ENCODE data around the gene UBE2F. TPM values are rescaled to one million over a fixed set of nuclear protein-coding genes. Genes with fewer than 3 reads are reported as not detected.

Gene UBE2F
- total RNA-seq, 1 experiment from 2014 or later: 44.9 TPM

DNA sequence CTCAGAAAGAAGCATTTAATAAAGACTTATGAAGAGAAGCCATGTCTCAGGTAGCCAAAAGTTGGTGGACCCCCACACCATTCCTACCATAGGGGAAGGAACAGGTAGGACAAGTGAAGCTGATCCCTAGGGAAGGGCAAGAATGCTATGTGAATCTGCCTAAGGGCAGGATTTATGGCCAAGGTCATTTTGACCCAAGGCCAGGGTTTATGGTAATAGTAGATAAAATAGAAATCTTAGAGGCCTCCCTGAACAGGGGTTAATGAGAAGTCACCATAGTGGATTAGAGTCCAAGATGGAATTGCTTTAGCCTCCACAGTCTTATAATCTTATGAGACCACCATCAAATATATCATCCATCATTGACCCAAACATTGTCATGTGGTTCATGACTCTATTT, 26.0 kb upstream of the UBE2F start:
- no peak for DNase-seq (ENCODE audit: low read depth, low spot score)
- POLR2A ChIA-PET: no interaction called here
- no peak for TF ChIP-seq POLR2AphosphoS5 (IDR thresholded peaks at IDR 0.05; ENCODE audit: low read depth, low read length)
- TF ChIP-seq TCF7L2 (IDR thresholded peaks at IDR 0.05; ENCODE audit: low read depth, low read length): no peak
- TF ChIP-seq, protein P1, sequence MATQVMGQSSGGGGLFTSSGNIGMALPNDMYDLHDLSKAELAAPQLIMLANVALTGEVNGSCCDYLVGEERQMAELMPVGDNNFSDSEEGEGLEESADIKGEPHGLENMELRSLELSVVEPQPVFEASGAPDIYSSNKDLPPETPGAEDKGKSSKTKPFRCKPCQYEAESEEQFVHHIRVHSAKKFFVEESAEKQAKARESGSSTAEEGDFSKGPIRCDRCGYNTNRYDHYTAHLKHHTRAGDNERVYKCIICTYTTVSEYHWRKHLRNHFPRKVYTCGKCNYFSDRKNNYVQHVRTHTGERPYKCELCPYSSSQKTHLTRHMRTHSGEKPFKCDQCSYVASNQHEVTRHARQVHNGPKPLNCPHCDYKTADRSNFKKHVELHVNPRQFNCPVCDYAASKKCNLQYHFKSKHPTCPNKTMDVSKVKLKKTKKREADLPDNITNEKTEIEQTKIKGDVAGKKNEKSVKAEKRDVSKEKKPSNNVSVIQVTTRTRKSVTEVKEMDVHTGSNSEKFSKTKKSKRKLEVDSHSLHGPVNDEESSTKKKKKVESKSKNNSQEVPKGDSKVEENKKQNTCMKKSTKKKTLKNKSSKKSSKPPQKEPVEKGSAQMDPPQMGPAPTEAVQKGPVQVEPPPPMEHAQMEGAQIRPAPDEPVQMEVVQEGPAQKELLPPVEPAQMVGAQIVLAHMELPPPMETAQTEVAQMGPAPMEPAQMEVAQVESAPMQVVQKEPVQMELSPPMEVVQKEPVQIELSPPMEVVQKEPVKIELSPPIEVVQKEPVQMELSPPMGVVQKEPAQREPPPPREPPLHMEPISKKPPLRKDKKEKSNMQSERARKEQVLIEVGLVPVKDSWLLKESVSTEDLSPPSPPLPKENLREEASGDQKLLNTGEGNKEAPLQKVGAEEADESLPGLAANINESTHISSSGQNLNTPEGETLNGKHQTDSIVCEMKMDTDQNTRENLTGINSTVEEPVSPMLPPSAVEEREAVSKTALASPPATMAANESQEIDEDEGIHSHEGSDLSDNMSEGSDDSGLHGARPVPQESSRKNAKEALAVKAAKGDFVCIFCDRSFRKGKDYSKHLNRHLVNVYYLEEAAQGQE (IDR thresholded peaks at IDR 0.05; ENCODE audit: insufficient read depth in 1 of 2, low read depth in 2 of 2, low read length in 1 of 2): no peak
- TF ChIP-seq, protein P2, sequence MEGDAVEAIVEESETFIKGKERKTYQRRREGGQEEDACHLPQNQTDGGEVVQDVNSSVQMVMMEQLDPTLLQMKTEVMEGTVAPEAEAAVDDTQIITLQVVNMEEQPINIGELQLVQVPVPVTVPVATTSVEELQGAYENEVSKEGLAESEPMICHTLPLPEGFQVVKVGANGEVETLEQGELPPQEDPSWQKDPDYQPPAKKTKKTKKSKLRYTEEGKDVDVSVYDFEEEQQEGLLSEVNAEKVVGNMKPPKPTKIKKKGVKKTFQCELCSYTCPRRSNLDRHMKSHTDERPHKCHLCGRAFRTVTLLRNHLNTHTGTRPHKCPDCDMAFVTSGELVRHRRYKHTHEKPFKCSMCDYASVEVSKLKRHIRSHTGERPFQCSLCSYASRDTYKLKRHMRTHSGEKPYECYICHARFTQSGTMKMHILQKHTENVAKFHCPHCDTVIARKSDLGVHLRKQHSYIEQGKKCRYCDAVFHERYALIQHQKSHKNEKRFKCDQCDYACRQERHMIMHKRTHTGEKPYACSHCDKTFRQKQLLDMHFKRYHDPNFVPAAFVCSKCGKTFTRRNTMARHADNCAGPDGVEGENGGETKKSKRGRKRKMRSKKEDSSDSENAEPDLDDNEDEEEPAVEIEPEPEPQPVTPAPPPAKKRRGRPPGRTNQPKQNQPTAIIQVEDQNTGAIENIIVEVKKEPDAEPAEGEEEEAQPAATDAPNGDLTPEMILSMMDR (IDR thresholded peaks at IDR 0.05): no peak
- no peak for TF ChIP-seq SIN3A (IDR thresholded peaks at IDR 0.05; ENCODE audit: borderline replicate concordance, insufficient read depth, low read depth, low read length)
- ATAC-seq: no peak
- in situ Hi-C loops (cut with HindIII; ENCODE audit: low pct_unique_long_range_greater_than_20kb, low sequenced_read_pairs): no loop called here
- Histone ChIP-seq H3K4me3 (ENCODE audit: low read depth in 2 of 2, low read length in 2 of 2) (no peak overlapping the region), H3K9me3 (ENCODE audit: control insufficient read depth, insufficient read depth, low read depth, low read length) (0 out of 2 replicates have a peak, but pooled peaks cover 5% of the 10 kb centered on the region), H3K4me1 (ENCODE audit: control insufficient read depth, insufficient read depth, low read length) (no peaks in the 10 kb centered on the region), H3K27ac (ENCODE audit: low read length) (no peak overlapping the region), H3K36me3 (ENCODE audit: control insufficient read depth, insufficient read depth, low read length) (no peaks in the 10 kb centered on the region), H3K27me3 (ENCODE audit: control insufficient read depth, insufficient read depth, low read length) (no peaks in the 10 kb centered on the region)
- no TSS peak for BruUV-seq (replicated peaks)
- intact Hi-C loops (cut with micrococcal nuclease; ENCODE audit: unreplicated experiment): no loop called here
- CTCF ChIA-PET: no interaction called here

DNA sequence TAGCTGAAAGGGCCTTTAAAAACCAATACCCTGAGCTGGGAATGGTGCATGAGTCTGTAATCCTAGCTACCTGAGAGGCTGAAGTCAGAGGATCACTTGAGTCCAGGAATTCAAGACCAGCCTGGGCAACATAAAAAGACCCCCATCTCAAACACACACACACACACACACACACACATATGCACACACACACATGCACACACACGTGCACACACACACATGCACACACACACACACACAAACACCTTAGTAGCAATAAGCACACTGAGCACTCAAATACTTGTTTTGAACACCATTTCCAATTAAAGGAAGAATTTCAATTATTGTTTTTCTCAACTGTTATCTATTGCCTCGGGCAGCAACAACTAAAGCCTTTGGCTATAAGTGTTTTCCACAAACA, 25.6 kb upstream of the UBE2F start:
- Histone ChIP-seq H3K4me3 (ENCODE audit: low read depth in 2 of 2, low read length in 2 of 2) (no peak overlapping the region), H3K27me3 (ENCODE audit: control insufficient read depth, insufficient read depth, low read length) (no peaks in the 10 kb centered on the region), H3K36me3 (ENCODE audit: control insufficient read depth, insufficient read depth, low read length) (no peaks in the 10 kb centered on the region), H3K9me3 (ENCODE audit: control insufficient read depth, insufficient read depth, low read depth, low read length) (0 out of 2 replicates have a peak, but pooled peaks cover 5% of the 10 kb centered on the region), H3K4me1 (ENCODE audit: control insufficient read depth, insufficient read depth, low read length) (no peaks in the 10 kb centered on the region), H3K27ac (ENCODE audit: low read length) (no peak overlapping the region)
- in situ Hi-C loops (cut with HindIII; ENCODE audit: low pct_unique_long_range_greater_than_20kb, low sequenced_read_pairs): no loop called here
- ATAC-seq (no peak), DNase-seq (ENCODE audit: low read depth, low spot score) (no peak)
- ChIA-PET CTCF (interaction anchor here (0.6 kb wide), 1 partner anchor 10 kb away, joined by 3 read pairs; no protein-coding TSS in a partner anchor), POLR2A (no interaction called here)
- TF ChIP-seq POLR2AphosphoS5 (IDR thresholded peaks at IDR 0.05; ENCODE audit: low read depth, low read length) (no peak), SIN3A (IDR thresholded peaks at IDR 0.05; ENCODE audit: borderline replicate concordance, insufficient read depth, low read depth, low read length) (no peak), TCF7L2 (IDR thresholded peaks at IDR 0.05; ENCODE audit: low read depth, low read length) (no peak)
- TF ChIP-seq, protein P2 (IDR thresholded peaks at IDR 0.05): no peak
- TF ChIP-seq, protein P1 (IDR thresholded peaks at IDR 0.05; ENCODE audit: insufficient read depth in 1 of 2, low read depth in 2 of 2, low read length in 1 of 2): no peak
- intact Hi-C loops (cut with micrococcal nuclease; ENCODE audit: unreplicated experiment): no loop called here
- BruUV-seq (replicated peaks): no TSS peak
